Psoas muscle (tissue), 8 donors: Measurements from ENCODE around the gene VCL. TPM values are rescaled to one million over a fixed set of nuclear protein-coding genes. Genes with fewer than 3 reads are reported as not detected.
A peak's percentile ranks its signal among the peaks of the same experiment; 100 is the strongest.
"Not testable (repeated sequence)": the region's sequence is repeated elsewhere in the genome, so short reads cannot be mapped to it uniquely, and the experiment has no call there.

ENCODE experiments used
- ATAC-seq, 4 donors: fragments of 200-7000 bp; cut with Tn5 transposase; one replicate each; pipeline ENCODE4 v1.9.1; 2020; ENCODE audit warnings: moderate library complexity in 3 of 4, mild to moderate bottlenecking in 2 of 4
- DNase-seq, 2 donors: peaks; one replicate each; pipeline ENCODE4 v3.0.0-alpha.2; 2020
- H3K27ac ChIP-seq: fragments of 200-600 bp; one replicate; pipeline ENCODE4 v1.8.0; 2022
- H3K27me3 ChIP-seq, 3 donors: fragments of 200-600 bp in 1 of 3; one replicate each; pipeline versions ENCODE4 v1.6.1 to v1.8.0; 2013 to 2022; ENCODE audit warnings: low read length in 2 of 3, mild to moderate bottlenecking in 2 of 3, moderate library complexity in 1 of 3; ENCODE audit not compliant: insufficient read depth in 3 of 3
- H3K36me3 ChIP-seq, 2 donors: fragments of 200-600 bp in 1 of 2; one replicate each; pipeline versions ENCODE4 v1.6.1 to v1.8.0; 2013 to 2022; ENCODE audit warnings: low read depth in 1 of 2, mild to moderate bottlenecking in 1 of 2, moderate library complexity in 1 of 2; ENCODE audit not compliant: insufficient read depth in 1 of 2
- H3K4me1 ChIP-seq: fragments of 200-600 bp; one replicate; pipeline ENCODE4 v1.8.0; 2022
- H3K4me3 ChIP-seq: fragments of 200-600 bp; one replicate; pipeline ENCODE4 v1.8.0; 2022; ENCODE audit warnings: mild to moderate bottlenecking
- H3K9me3 ChIP-seq: fragments of 200-600 bp; one replicate; pipeline ENCODE4 v1.8.0; 2022
- CTCF ChIP-seq: fragments of 200-600 bp; IDR thresholded peaks from one replicate; pipeline ENCODE4 v1.8.0; 2022; ENCODE audit warnings: antibody characterized with exemption
- WGBS, 3 donors: extraction: QIAGEN DNeasy Blood & Tissue Kit; methylation state at CpG; one replicate each; pipeline versions ENCODE4 v1.1.6 to v1.1.7; 2013; 5-methylcytosine and 5-hydroxymethylcytosine counted together
- intact Hi-C, 2 donors: fragments of 100-400 bp; cut with DNase I; formaldehyde crosslinking; loops; one replicate each; pipeline versions ENCODE4 v1.11.0 to v1.14.2; 2022
- polyA plus RNA-seq, 3 donors: library from polyadenylated mRNA; stranded (reverse); fragments of 200-250 nt; gene quantifications; one replicate each; pipeline ENCODE4 v1.2.3, GENCODE V29; 2013
- total RNA-seq, 4 donors: library from RNA; stranded (reverse); fragmentation: NEBNext Ultra II Directional in 2 of 4; extraction: Animal tissue kit (Norgen Biotek cat#: 25700) in 2 of 4; gene quantifications; one replicate each; pipeline versions ENCODE4 v1.2.1 to v1.2.4, GENCODE V29; 2021 to 2023
- donor health status: healthy with polysubstance abuse.
- donor health status: DM: no; HTN: no; CAD: no; lungs with moderate emphysema.
- donor health status: Bipolar disorder and iron deficiency.
- donor health status: healthy.
- donor health status: DM: yes; HTN: yes; CAD: no.
- donor health status: DM: no; HTN: no; CAD: no.
- donor health status: DM: no; HTN: no; CAD: no.
- donor health status: DM: yes; HTN: yes; CAD: no.

VCL gene
- total and polyA plus RNA-seq, 7 donors = 54.5 to 426 (median 93.2) TPM

- DNase-seq = no peak
- Histone ChIP-seq H3K4me1 (peaks cover 69% of the 10 kb centered on the region), H3K27ac (peak overlapping the region; percentile 56), H3K4me3 (no peak overlapping the region), H3K9me3 (no peaks in the 10 kb centered on the region), H3K36me3 (peaks cover 0 to 7% of the 10 kb centered on the region in 2 donors), H3K27me3 (no peaks in the 10 kb centered on the region)
- intact Hi-C loops = loop anchor here in 1 of 2 donors (5.0 kb wide), 1 partner anchor 46 kb away; no protein-coding TSS in a partner anchor
- 72 to 79% (median 72%) methylated on average over 6 of the region's 6 CpGs for WGBS, 3 donors
- TF ChIP-seq CTCF = no peak
- peak in 1 of 4 donors; percentile 2 for ATAC-seq
These were observed 13.1 kb downstream of the VCL start for GRCh38 chr10:74011017-74011416.

- H3K9me3 ChIP-seq = no peaks in the 10 kb centered on the region
- no peaks in the 10 kb centered on the region for H3K27me3 ChIP-seq
- WGBS, 3 donors = 21 to 43% (median 39%) methylated on average over 1 of the region's 1 CpG
- peaks cover 0 to 7% of the 10 kb centered on the region in 2 donors for H3K36me3 ChIP-seq
- intact Hi-C loops = loop anchor here in 1 of 2 donors (5.0 kb wide), 1 partner anchor 46 kb away; no protein-coding TSS in a partner anchor
- peaks cover 62% of the 10 kb centered on the region for H3K4me1 ChIP-seq
- TF ChIP-seq CTCF = no peak
- DNase-seq (no peak), ATAC-seq (peak in 3 of 4 donors; percentile 47 to 69 (median 61))
- peak overlapping the region; percentile 56 for H3K27ac ChIP-seq
- H3K4me3 ChIP-seq = no peak overlapping the region
These were observed 13.9 kb downstream of the VCL start for GRCh38 chr10:74011770-74012169.

- H3K4me3 ChIP-seq = no peak overlapping the region
- peaks cover 0 to 1% of the 10 kb centered on the region in 2 donors for H3K36me3 ChIP-seq
- H3K4me1 ChIP-seq = peaks cover 58% of the 10 kb centered on the region
- intact Hi-C loops = loop anchor here in 1 of 2 donors (5.0 kb wide), 1 partner anchor 45 kb away; no protein-coding TSS in a partner anchor
- peak in 2 of 4 donors; percentile 5 to 19 for ATAC-seq
- 55 to 85% (median 75%) methylated on average over 2 of the region's 2 CpGs for WGBS, 3 donors
- H3K27me3 ChIP-seq = no peaks in the 10 kb centered on the region
- TF ChIP-seq CTCF = no peak
- H3K27ac ChIP-seq = peak overlapping the region; percentile 56
- DNase-seq = no peak
- no peaks in the 10 kb centered on the region for H3K9me3 ChIP-seq
These were observed 14.6 kb downstream of the VCL start for GRCh38 chr10:74012480-74012879.

- ATAC-seq = no peak
- Histone ChIP-seq H3K9me3 (no peaks in the 10 kb centered on the region), H3K4me3 (no peak overlapping the region), H3K4me1 (peaks cover 58% of the 10 kb centered on the region), H3K27ac (peak overlapping the region; percentile 56), H3K27me3 (no peaks in the 10 kb centered on the region), H3K36me3 (no peaks in the 10 kb centered on the region)
- 86 to 98% (median 88%) methylated on average over 1 of the region's 1 CpG for WGBS, 3 donors
- TF ChIP-seq CTCF = no peak
- no peak for DNase-seq
- intact Hi-C loops = loop anchor here in 1 of 2 donors (5.0 kb wide), 1 partner anchor 44 kb away; no protein-coding TSS in a partner anchor
These were observed 15.1 kb downstream of the VCL start for GRCh38 chr10:74013004-74013403.

- not testable (repeated sequence) for DNase-seq, H3K4me3 ChIP-seq, ATAC-seq, H3K27me3 ChIP-seq, H3K36me3 ChIP-seq, H3K9me3 ChIP-seq
- peaks cover 59% of the 10 kb centered on the region for H3K4me1 ChIP-seq
- intact Hi-C loops = loop anchor here in 1 of 2 donors (5.0 kb wide), 1 partner anchor 43 kb away; no protein-coding TSS in a partner anchor
- 94 to 97% (median 95%) methylated on average over 3 of the region's 3 CpGs for WGBS, 3 donors
- H3K27ac ChIP-seq = peak overlapping the region; percentile 15
These were observed 16.7 kb downstream of the VCL start for GRCh38 chr10:74014574-74014973.
